Prostate gland (tissue), 2 donors: Measurements from ENCODE around the gene SLCO4A1.
"Not testable (repeated sequence)": the region's sequence is repeated elsewhere in the genome, so short reads cannot be mapped to it uniquely, and the experiment has no call there.

Source experiments
- CTCF ChIP-seq, 4 experiments: fragments of 200-600 bp in 2 of 4; fragments of 450-650 bp in 2 of 4; sonication (generic) in 2 of 4; IDR thresholded peaks; 1 replicate in 3 of 4; 2 replicates in 1 of 4; pipeline ENCODE4 v1.5.1; 2016 to 2019; ENCODE audit warnings: antibody characterized with exemption in 4 of 4, mild to moderate bottlenecking in 2 of 4, moderate library complexity in 2 of 4
- POLR2A ChIP-seq: fragments of 450-650 bp; IDR thresholded peaks from one replicate; pipeline ENCODE4 v1.6.1; 2016; ENCODE audit warnings: antibody characterized with exemption, mild to moderate bottlenecking
- POLR2AphosphoS5 ChIP-seq: sonication (generic); formaldehyde crosslinking; IDR thresholded peaks from one replicate; pipeline ENCODE4 v1.6.1; 2017; ENCODE audit warnings: antibody characterized with exemption

GRCh38 chr20:62627425-62627824 is 14.9 kb upstream of the SLCO4A1 start:
- not testable (repeated sequence) for TF ChIP-seq CTCF (IDR thresholded peaks at IDR 0.05); POLR2AphosphoS5; POLR2A
